Cardiac fibroblast (primary cell): Measurements from ENCODE around the gene CHMP2A.
A peak's percentile ranks its signal among the peaks of the same experiment; 100 is the strongest.

Source experiments
- DNase-seq, 2 donors: peaks; one replicate each; pipeline versions ENCODE4 v3.0.0 to v3.0.0-alpha.2; 2010; ENCODE audit warnings: low read depth in 2 of 2
- H3K4me3 ChIP-seq, 2 donors: replicated peaks in 1 of 2; 1 replicate in 1 of 2; 2 replicates in 1 of 2; pipeline ENCODE4 v1.5.1; 2011; ENCODE audit warnings: low read depth in 2 of 2, low read length in 2 of 2, mild to moderate bottlenecking in 2 of 2, moderate library complexity in 1 of 2
- TF ChIP-seq, protein P1 (sequence below): IDR thresholded peaks from one replicate; pipeline ENCODE4 v1.5.1; 2011; ENCODE audit warnings: low read depth, mild to moderate bottlenecking, low read length, inconsistent platforms

The CHMP2A gene

DNA sequence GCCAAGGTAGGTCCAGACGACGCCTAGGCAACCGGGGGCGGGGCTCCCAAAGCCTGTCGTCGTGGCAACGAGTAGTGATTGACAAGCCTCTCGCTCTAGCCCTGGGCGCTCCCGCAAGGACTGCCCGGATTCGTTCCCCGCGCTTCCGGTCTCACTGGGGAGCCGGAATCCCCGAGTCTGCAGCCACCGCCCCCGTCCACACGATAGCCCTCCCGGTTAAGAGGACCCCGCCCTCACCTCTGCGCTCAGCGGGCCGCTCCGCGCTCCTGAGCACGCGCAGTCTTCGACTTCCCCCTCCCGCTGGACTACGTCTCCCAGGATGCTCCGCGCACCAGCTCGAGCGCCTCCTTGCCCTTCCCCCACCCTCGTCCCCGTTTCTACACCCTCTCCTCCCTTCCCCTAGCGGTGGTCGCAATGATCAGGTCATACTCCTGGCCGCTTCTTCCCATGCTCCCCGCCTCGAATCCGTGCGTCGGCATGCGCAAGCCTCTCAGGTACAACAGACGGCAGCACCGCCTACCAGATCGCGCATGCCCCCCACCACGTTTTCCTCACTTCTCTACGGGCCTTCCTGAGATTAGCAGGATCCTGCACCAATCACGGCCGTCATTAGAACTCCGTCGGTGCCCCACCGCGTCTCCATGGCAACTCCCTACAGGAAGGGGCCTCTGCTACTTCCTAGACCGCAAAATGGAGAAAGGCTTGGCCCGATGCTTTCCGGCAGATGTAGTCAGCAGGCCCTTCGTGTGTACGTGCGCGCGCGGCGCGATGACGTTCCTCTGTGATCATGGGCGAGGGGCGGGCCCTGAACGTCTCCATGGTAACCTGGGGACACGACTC lies 18.1 kb upstream of the CHMP2A start, which contains the start of gene MZF1:
MZF1 (minus strand) TSS at position 518 of the 840 bp plus-strand sequence. CDS start 1,946 bp downstream, outside the sequence.
- peak; percentile 100 for DNase-seq
- TF ChIP-seq, protein P1, sequence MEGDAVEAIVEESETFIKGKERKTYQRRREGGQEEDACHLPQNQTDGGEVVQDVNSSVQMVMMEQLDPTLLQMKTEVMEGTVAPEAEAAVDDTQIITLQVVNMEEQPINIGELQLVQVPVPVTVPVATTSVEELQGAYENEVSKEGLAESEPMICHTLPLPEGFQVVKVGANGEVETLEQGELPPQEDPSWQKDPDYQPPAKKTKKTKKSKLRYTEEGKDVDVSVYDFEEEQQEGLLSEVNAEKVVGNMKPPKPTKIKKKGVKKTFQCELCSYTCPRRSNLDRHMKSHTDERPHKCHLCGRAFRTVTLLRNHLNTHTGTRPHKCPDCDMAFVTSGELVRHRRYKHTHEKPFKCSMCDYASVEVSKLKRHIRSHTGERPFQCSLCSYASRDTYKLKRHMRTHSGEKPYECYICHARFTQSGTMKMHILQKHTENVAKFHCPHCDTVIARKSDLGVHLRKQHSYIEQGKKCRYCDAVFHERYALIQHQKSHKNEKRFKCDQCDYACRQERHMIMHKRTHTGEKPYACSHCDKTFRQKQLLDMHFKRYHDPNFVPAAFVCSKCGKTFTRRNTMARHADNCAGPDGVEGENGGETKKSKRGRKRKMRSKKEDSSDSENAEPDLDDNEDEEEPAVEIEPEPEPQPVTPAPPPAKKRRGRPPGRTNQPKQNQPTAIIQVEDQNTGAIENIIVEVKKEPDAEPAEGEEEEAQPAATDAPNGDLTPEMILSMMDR: peak; percentile 17

DNA sequence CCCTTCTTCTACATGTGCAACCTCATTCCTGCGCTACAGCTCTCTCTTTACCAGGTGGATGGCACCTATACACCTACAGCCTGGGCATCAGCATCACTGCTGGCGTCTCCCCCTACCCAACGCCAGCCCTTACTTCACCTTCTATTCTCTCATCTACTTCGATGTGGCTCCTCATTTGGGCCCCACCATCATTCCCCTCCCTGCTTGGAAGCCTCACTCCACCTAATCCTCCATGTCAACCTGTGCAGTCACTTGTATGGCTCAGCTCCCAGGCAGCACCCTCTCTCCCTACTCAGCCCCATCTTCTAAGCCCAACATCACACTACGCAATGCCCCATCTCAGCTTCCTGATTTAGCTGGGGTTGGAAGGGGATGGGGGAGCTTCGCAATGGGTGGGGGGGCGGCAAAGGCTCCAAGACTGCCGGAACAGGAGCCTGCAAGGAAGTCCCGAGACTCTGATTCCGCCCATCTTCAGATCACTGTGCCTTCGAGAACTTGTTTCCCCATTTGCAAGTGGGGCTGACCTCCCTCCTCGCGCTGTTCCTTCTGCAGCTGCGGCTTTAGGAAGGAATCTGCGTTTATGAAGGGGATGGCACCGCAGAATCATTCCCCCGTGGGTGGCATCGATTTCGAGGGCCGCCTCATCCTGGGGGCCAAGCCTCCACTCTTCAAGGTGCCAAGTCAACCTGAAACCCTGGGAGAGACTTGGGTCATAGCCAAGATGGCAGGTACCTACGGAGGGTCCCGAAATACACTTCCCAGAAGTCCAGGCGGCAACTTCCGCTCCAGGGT lies 17.3 kb upstream of the CHMP2A start:
- peak overlapping the region; percentile 85 to 94 for H3K4me3 ChIP-seq
- TF ChIP-seq, protein P1: no peak
- DNase-seq: no peak

More for the DNA sequence above, 18.1 kb upstream of the CHMP2A start, which contains the start of gene MZF1:
- H3K4me3 ChIP-seq: peak within 1 kb of the TSS; percentile 85 to 94

DNA sequence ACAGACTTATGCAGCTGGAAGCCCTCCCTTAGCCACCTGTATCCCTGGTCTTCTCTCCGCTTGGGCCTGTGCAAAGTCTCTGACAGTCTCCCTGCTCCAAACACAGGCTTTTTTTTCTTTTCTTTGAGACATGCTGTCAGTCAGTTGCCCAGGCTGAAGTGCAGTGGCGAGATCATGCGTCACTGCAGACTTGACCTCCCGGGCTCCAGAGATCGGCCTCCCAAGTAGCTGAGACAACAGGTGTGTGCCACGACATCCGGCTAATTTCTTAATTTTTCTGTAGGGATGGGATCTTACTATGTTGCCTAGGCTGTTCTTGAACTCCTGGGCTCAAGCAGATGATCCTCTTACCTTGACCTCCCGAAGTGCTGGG lies 16.7 kb upstream of the CHMP2A start:
- H3K4me3 ChIP-seq: no peak overlapping the region
- TF ChIP-seq, protein P1: no peak
- no peak for DNase-seq

DNA sequence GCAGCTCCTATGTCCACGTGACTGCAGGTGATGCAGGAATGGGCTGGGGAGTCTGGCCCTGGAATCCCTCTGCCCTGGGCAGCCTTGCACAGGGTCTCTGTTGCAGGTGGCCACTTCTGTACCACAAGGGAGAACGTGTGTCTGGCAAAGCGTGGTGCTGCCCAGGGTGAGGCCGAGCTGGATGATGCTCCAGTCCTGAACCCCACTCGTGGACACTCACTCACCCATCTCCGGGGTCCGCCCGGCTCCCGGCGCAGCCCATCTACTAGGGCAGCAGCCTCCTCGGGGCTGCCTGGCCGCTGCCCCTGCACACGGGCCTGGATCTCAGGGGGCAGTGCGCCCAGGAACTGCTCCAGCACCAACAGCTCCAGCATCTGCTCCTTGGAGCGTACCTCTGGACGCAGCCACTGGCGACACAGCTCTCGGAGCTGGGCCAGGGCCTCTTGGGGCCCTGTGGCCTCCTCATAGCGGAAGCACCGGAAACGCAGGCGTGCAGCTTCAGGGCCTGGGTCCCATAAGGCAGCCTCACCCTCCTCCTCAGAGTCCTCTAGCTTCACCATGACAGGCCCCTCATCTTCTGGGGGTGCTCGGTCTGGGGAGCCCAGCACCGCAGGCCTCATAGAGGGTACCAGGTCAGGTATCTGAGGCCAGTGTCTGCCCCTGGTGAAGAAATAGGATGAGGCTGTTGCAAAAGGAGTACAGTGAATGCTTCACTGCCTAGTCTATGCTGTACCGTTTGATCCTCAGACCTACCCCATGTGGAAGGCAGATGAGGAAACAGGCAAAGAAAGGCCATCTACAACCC lies 16.1 kb upstream of the CHMP2A start:
- no peak for DNase-seq

DNA sequence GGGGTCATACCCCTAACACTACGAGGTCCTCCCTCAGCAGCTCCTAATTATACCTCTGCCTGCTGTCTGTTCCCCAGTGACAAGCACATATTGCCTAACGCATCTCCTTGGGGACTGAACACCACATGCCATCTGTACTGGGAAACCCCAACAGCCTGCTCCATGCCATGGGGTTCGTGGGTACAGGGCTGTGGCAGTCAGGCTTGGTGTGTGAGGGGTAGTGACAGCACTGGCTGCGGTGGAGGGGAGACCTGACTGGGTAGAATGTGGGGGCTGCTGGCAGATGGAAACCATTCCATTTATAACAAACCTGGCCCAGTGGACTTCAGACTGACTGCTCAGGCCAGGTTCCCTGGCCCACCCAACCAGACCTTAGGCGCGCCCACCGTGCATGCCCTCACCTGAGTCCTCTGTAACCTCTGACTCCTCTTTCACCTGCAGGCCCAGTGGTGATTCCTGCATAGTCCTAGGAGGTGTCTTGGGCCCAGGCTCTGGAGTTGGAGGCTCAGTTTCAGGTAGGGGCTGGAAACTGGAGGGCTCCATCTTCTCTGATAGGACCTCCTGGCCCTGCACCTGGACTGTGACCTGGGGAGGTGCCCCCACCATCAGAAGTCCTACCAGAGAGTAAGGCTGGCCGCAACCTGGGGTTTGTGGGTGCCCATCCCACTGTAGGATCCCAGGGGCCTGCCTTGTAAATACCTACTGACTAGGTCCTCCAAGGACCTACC lies 15.2 kb upstream of the CHMP2A start:
- TF ChIP-seq, protein P1: no peak
- no peak overlapping the region for H3K4me3 ChIP-seq

More for the DNA sequence above, 16.1 kb upstream of the CHMP2A start:
- TF ChIP-seq, protein P1: no peak
- H3K4me3 ChIP-seq: no peak overlapping the region

More for the DNA sequence above, 15.2 kb upstream of the CHMP2A start:
- no peak for DNase-seq
